Mammary epithelial cell (primary cell): Measurements from ENCODE around the gene SLC35B2.

Source experiments
- EZH2 ChIP-seq: IDR thresholded peaks from 2 replicates; pipeline ENCODE4 v1.6.1; 2012; ENCODE audit warnings: low read length, inconsistent platforms, borderline replicate concordance
- TF ChIP-seq, protein P1 (sequence below), 2 donors: IDR thresholded peaks in 1 of 2; conservative IDR thresholded peaks in 1 of 2; 2 replicates each; pipeline ENCODE4 v1.5.1; 2011 to 2012; ENCODE audit warnings: inconsistent platforms in 2 of 2, low read length in 2 of 2, mild to moderate bottlenecking in 2 of 2, control low read depth in 1 of 2, low read depth in 1 of 2; ENCODE audit not compliant: insufficient read depth in 1 of 2; ENCODE audit errors: extremely low read depth in 1 of 2

DNA sequence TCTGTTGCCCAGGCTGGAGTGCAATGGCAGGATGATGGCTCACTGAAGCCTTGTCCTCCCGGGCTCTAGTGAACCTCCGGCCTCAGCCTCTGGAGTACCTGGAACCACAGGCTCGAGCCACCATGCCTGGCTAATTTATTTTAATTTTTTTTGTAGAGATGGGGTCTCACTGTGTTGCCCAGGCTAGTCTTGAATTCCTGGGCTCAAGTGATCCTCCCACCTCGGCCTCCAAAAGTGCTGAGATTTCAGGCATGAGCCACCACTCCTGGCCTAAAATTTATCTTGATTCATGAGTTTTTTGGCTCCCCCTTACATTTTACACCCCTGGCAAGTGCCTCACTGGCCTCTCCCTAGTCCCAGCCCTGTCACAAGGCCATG lies 36.4 kb downstream of the SLC35B2 start:
- TF ChIP-seq, protein P1, sequence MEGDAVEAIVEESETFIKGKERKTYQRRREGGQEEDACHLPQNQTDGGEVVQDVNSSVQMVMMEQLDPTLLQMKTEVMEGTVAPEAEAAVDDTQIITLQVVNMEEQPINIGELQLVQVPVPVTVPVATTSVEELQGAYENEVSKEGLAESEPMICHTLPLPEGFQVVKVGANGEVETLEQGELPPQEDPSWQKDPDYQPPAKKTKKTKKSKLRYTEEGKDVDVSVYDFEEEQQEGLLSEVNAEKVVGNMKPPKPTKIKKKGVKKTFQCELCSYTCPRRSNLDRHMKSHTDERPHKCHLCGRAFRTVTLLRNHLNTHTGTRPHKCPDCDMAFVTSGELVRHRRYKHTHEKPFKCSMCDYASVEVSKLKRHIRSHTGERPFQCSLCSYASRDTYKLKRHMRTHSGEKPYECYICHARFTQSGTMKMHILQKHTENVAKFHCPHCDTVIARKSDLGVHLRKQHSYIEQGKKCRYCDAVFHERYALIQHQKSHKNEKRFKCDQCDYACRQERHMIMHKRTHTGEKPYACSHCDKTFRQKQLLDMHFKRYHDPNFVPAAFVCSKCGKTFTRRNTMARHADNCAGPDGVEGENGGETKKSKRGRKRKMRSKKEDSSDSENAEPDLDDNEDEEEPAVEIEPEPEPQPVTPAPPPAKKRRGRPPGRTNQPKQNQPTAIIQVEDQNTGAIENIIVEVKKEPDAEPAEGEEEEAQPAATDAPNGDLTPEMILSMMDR (conservative IDR thresholded peaks at IDR 0.05 in 1 of 2, IDR thresholded peaks at IDR 0.05 in 1 of 2; ENCODE audit: extremely low read depth in 1 of 2, insufficient read depth in 1 of 2, low read depth in 1 of 2, low read length in 2 of 2): no peak
- no peak for TF ChIP-seq EZH2
